ENCODE measurements around the gene TMEM130.

GRCh38 chr7:98910427-98910826 is 40.6 kb upstream of the TMEM130 start:
- TF ChIP-seq POLR2A (IDR thresholded peaks at IDR 0.05) (no peak), CTCF (IDR thresholded peaks at IDR 0.05) (no peak)

Data from testis (tissue), 2 donors.